Muscle layer of colon (tissue), 2 donors: Measurements from ENCODE around the gene EXOC6.

Source experiments
- H3K27ac ChIP-seq: one replicate; pipeline ENCODE4 v1.7.0; 2013; ENCODE audit warnings: low read depth, mild to moderate bottlenecking, low read length, moderate library complexity
- H3K27me3 ChIP-seq, 2 donors: one replicate each; pipeline ENCODE4 v1.7.0; 2013; ENCODE audit warnings: low read length in 2 of 2, mild to moderate bottlenecking in 2 of 2; ENCODE audit not compliant: insufficient read depth in 2 of 2, control insufficient read depth in 1 of 2
- H3K36me3 ChIP-seq: one replicate; pipeline ENCODE4 v1.7.0; 2013; ENCODE audit warnings: mild to moderate bottlenecking, low read length; ENCODE audit not compliant: insufficient read depth
- H3K4me1 ChIP-seq: one replicate; pipeline ENCODE4 v1.7.0; 2013; ENCODE audit warnings: mild to moderate bottlenecking, low read length; ENCODE audit not compliant: insufficient read depth
- H3K4me3 ChIP-seq, 2 donors: one replicate each; pipeline ENCODE4 v1.7.0; 2013; ENCODE audit warnings: low read length in 2 of 2, low read depth in 1 of 2, mild to moderate bottlenecking in 1 of 2, moderate library complexity in 1 of 2
- H3K9ac ChIP-seq: one replicate; pipeline ENCODE4 v1.7.0; 2013; ENCODE audit warnings: low read length
- H3K9me3 ChIP-seq: one replicate; pipeline ENCODE4 v1.7.0; 2013; ENCODE audit warnings: mild to moderate bottlenecking, low read length
- donor health status: abdominal sarcoma.
- donor health status: Adenocarcinoma of cecum.

The EXOC6 gene

GRCh38 chr10:92848441-92849233, at the start of gene EXOC6:
Gene EXOC6, plus strand, starts transcription at chr10:92848520. Its CDS starts 14 bp downstream, at chr10:92848534.
- Histone ChIP-seq H3K36me3 (no peaks in the 10 kb centered on the region), H3K4me1 (peaks cover 13% of the 10 kb centered on the region), H3K9me3 (no peaks in the 10 kb centered on the region), H3K9ac (no peak within 1 kb of the TSS), H3K4me3 (peak within 1 kb of the TSS; percentile 73 to 100), H3K27me3 (no peaks in the 10 kb centered on the region), H3K27ac (peak within 1 kb of the TSS; percentile 72)

GRCh38 chr10:92799568-92799967, 48.8 kb upstream of the EXOC6 start:
- H3K9me3 ChIP-seq = no peaks in the 10 kb centered on the region
- no peaks in the 10 kb centered on the region for H3K36me3 ChIP-seq
- H3K9ac ChIP-seq = no peak overlapping the region
- no peaks in the 10 kb centered on the region for H3K4me1 ChIP-seq
- H3K27ac ChIP-seq = no peak overlapping the region
- H3K4me3 ChIP-seq = no peak overlapping the region
- H3K27me3 ChIP-seq = no peaks in the 10 kb centered on the region

- Histone ChIP-seq H3K36me3 (no peaks in the 10 kb centered on the region), H3K9ac (no peak overlapping the region), H3K4me3 (no peak overlapping the region), H3K27ac (no peak overlapping the region), H3K27me3 (no peaks in the 10 kb centered on the region), H3K4me1 (no peaks in the 10 kb centered on the region), H3K9me3 (no peaks in the 10 kb centered on the region)
Measured at GRCh38 chr10:92800134-92800733, 48.1 kb upstream of the EXOC6 start.

- Histone ChIP-seq H3K36me3 (no peaks in the 10 kb centered on the region), H3K27ac (no peak overlapping the region), H3K4me3 (no peak overlapping the region), H3K4me1 (no peaks in the 10 kb centered on the region), H3K27me3 (no peaks in the 10 kb centered on the region), H3K9me3 (no peaks in the 10 kb centered on the region), H3K9ac (no peak overlapping the region)
Measured at GRCh38 chr10:92801978-92802872, 46.1 kb upstream of the EXOC6 start.

- Histone ChIP-seq H3K27ac (no peak overlapping the region), H3K9ac (no peak overlapping the region), H3K4me1 (no peaks in the 10 kb centered on the region), H3K4me3 (no peak overlapping the region), H3K27me3 (no peaks in the 10 kb centered on the region), H3K36me3 (no peaks in the 10 kb centered on the region), H3K9me3 (no peaks in the 10 kb centered on the region)
Measured at GRCh38 chr10:92809840-92810239, 38.5 kb upstream of the EXOC6 start.

GRCh38 chr10:92810934-92811532, 37.3 kb upstream of the EXOC6 start:
- Histone ChIP-seq H3K9ac (no peak overlapping the region), H3K27ac (no peak overlapping the region), H3K4me3 (no peak overlapping the region), H3K36me3 (no peaks in the 10 kb centered on the region), H3K4me1 (no peaks in the 10 kb centered on the region), H3K27me3 (no peaks in the 10 kb centered on the region), H3K9me3 (no peaks in the 10 kb centered on the region)

- H3K9ac ChIP-seq = no peak overlapping the region
- no peaks in the 10 kb centered on the region for H3K36me3 ChIP-seq
- H3K9me3 ChIP-seq = no peaks in the 10 kb centered on the region
- no peak overlapping the region for H3K4me3 ChIP-seq
- H3K27ac ChIP-seq = no peak overlapping the region
- H3K4me1 ChIP-seq = no peaks in the 10 kb centered on the region
- H3K27me3 ChIP-seq = no peaks in the 10 kb centered on the region
Measured at GRCh38 chr10:92811986-92812385, 36.3 kb upstream of the EXOC6 start.

- Histone ChIP-seq H3K9me3 (no peaks in the 10 kb centered on the region), H3K27me3 (no peaks in the 10 kb centered on the region), H3K4me1 (no peaks in the 10 kb centered on the region), H3K36me3 (no peaks in the 10 kb centered on the region), H3K9ac (no peak overlapping the region), H3K27ac (no peak overlapping the region), H3K4me3 (no peak overlapping the region)
Measured at GRCh38 chr10:92813979-92814378, 34.3 kb upstream of the EXOC6 start.

GRCh38 chr10:92814790-92815189, 33.5 kb upstream of the EXOC6 start:
- Histone ChIP-seq H3K4me1 (no peaks in the 10 kb centered on the region), H3K4me3 (no peak overlapping the region), H3K36me3 (no peaks in the 10 kb centered on the region), H3K9me3 (no peaks in the 10 kb centered on the region), H3K27me3 (no peaks in the 10 kb centered on the region), H3K9ac (no peak overlapping the region), H3K27ac (no peak overlapping the region)

- Histone ChIP-seq H3K9me3 (no peaks in the 10 kb centered on the region), H3K4me1 (no peaks in the 10 kb centered on the region), H3K9ac (no peak overlapping the region), H3K27me3 (no peaks in the 10 kb centered on the region), H3K27ac (no peak overlapping the region), H3K4me3 (no peak overlapping the region), H3K36me3 (no peaks in the 10 kb centered on the region)
Measured at GRCh38 chr10:92816091-92816531, 32.2 kb upstream of the EXOC6 start.

GRCh38 chr10:92822060-92822634, 26.2 kb upstream of the EXOC6 start:
- H3K27ac ChIP-seq = no peak overlapping the region
- no peaks in the 10 kb centered on the region for H3K4me1 ChIP-seq
- no peaks in the 10 kb centered on the region for H3K9me3 ChIP-seq
- H3K27me3 ChIP-seq = no peaks in the 10 kb centered on the region
- H3K9ac ChIP-seq = no peak overlapping the region
- no peaks in the 10 kb centered on the region for H3K36me3 ChIP-seq
- no peak overlapping the region for H3K4me3 ChIP-seq
